Upper lobe of left lung (tissue), 4 donors: Measurements from ENCODE around the gene BAIAP2L2.

Experiments used
- CTCF ChIP-seq, 6 experiments: fragments of 450-650 bp in 4 of 6; fragments of 200-600 bp in 2 of 6; sonication (generic) in 2 of 6; IDR thresholded peaks; one replicate each; pipeline ENCODE4 v1.5.1; 2016 to 2019; ENCODE audit warnings: antibody characterized with exemption in 6 of 6
- POLR2A ChIP-seq, 4 donors: fragments of 450-650 bp; IDR thresholded peaks; one replicate each; pipeline ENCODE4 v1.5.1; 2016 to 2017; ENCODE audit warnings: antibody characterized with exemption in 4 of 4, mild to moderate bottlenecking in 2 of 4
- POLR2AphosphoS5 ChIP-seq, 2 donors: sonication (generic); formaldehyde crosslinking; IDR thresholded peaks; one replicate each; pipeline ENCODE4 v1.5.1; 2017; ENCODE audit warnings: antibody characterized with exemption in 2 of 2

- no peak for TF ChIP-seq POLR2A (IDR thresholded peaks at IDR 0.05)
- peak in 1 of 6 experiments; percentile 9 for TF ChIP-seq CTCF (IDR thresholded peaks at IDR 0.05)
- TF ChIP-seq POLR2AphosphoS5 (IDR thresholded peaks at IDR 0.05) = no peak
Observed at GRCh38 chr22:38110008-38110862, at the start of gene BAIAP2L2.
